OCI-LY3 (cell line): ENCODE measurements around the gene ADAMTSL5.

ENCODE experiments used
- H2AFZ ChIP-seq: fragments of 200-600, 300-600 bp; shearing (Covaris generic); 2 replicates; pipeline ENCODE4 v1.6.0; 2014; ENCODE audit warnings: antibody characterized with exemption, low read depth, low read length
- H3K27ac ChIP-seq: fragments of 200-600, 300-600 bp; sonication (generic); 2 replicates; pipeline ENCODE4 v1.5.1; 2014; ENCODE audit warnings: mild to moderate bottlenecking, low read length, moderate library complexity, mixed read lengths
- H3K27me3 ChIP-seq: fragments of 200-600, 300-600 bp; sonication (generic); 2 replicates; pipeline ENCODE4 v1.6.1; 2014; ENCODE audit warnings: low read depth, low read length, mixed read lengths
- H3K36me3 ChIP-seq: fragments of 200-600, 300-600 bp; sonication (generic); replicated peaks from 2 replicates; pipeline ENCODE3; 2014; ENCODE audit warnings: low read depth, low read length, mixed read lengths
- H3K4me1 ChIP-seq: fragments of 300-600, 200-600 bp; sonication (generic); 2 replicates; pipeline ENCODE4 v1.6.1; 2014; ENCODE audit warnings: low read length, mixed read lengths
- H3K4me2 ChIP-seq: fragments of 200-600, 300-600 bp; sonication (generic); 2 replicates; pipeline ENCODE4 v1.6.1; 2014; ENCODE audit warnings: low read length, mixed read lengths
- H3K4me3 ChIP-seq: fragments of 300-600, 200-600 bp; sonication (generic); 2 replicates; pipeline ENCODE4 v1.5.1; 2014; ENCODE audit warnings: antibody characterized with exemption, mild to moderate bottlenecking, low read length, moderate library complexity
- H3K79me2 ChIP-seq: fragments of 300-600, 200-600 bp; shearing (Covaris generic); 2 replicates; pipeline ENCODE4 v1.6.1; 2014; ENCODE audit warnings: mild to moderate bottlenecking, low read length, mixed read lengths
- H3K9ac ChIP-seq: fragments of 300-600, 200-600 bp; shearing (Covaris generic); 2 replicates; pipeline ENCODE4 v1.6.0; 2014; ENCODE audit warnings: mild to moderate bottlenecking, low read length, moderate library complexity
- H3K9me3 ChIP-seq: fragments of 200-600, 300-600 bp; shearing (Covaris generic); 2 replicates; pipeline ENCODE4 v1.6.1; 2014; ENCODE audit warnings: low read length, mixed read lengths; ENCODE audit not compliant: insufficient read depth
- H4K20me1 ChIP-seq: fragments of 200-600, 300-600 bp; sonication (generic); 2 replicates; pipeline ENCODE4 v1.6.1; 2016; ENCODE audit warnings: low read length, mixed read lengths; ENCODE audit not compliant: insufficient read depth
- CTCF ChIP-seq: fragments of 200-600, 300-600 bp; sonication (generic); IDR thresholded peaks from 2 replicates; pipeline ENCODE4 v1.5.1; 2014; ENCODE audit warnings: antibody characterized with exemption, low read length, low read depth
- EZH2phosphoT487 ChIP-seq: fragments of 200-600 bp; shearing (Covaris generic); IDR thresholded peaks from 2 replicates; pipeline ENCODE4 v1.6.1; 2018; ENCODE audit warnings: antibody characterized with exemption, mixed run types, low read depth

The ADAMTSL5 gene

GRCh38 chr19:1512671-1513498 is at the start of gene ADAMTSL5:
TSS of gene ADAMTSL5 (minus strand) at chr19:1513019. CDS start at chr19:1510943, 2,076 bp downstream.
- TF ChIP-seq CTCF (no peak), EZH2phosphoT487 (no peak)
- H3K4me2 ChIP-seq, result peak within 1 kb of the TSS; percentile 47
- no peaks in the 10 kb centered on the region for H3K9me3 ChIP-seq
- H3K4me3 ChIP-seq, result peak within 1 kb of the TSS; percentile 74
- H3K27ac ChIP-seq, result no peak within 1 kb of the TSS
- no peaks in the 10 kb centered on the region for H3K27me3 ChIP-seq
- H3K9ac ChIP-seq, result peak within 1 kb of the TSS; percentile 23; the same call in 1 of the 2 replicates
- H3K79me2 ChIP-seq, result no peaks in the 10 kb centered on the region
- H3K36me3 ChIP-seq, result no peaks in the 10 kb centered on the region
- H4K20me1 ChIP-seq, result no peaks in the 10 kb centered on the region
- no peak within 1 kb of the TSS for H2AFZ ChIP-seq
- H3K4me1 ChIP-seq, result no peaks in the 10 kb centered on the region

- Histone ChIP-seq H3K4me3 (no peak overlapping the region), H3K27ac (no peak overlapping the region), H3K9me3 (no peaks in the 10 kb centered on the region), H2AFZ (no peak overlapping the region), H3K27me3 (no peaks in the 10 kb centered on the region), H3K4me1 (no peaks in the 10 kb centered on the region), H4K20me1 (no peaks in the 10 kb centered on the region), H3K79me2 (no peaks in the 10 kb centered on the region), H3K9ac (no peak overlapping the region), H3K4me2 (no peak overlapping the region), H3K36me3 (no peaks in the 10 kb centered on the region)
- TF ChIP-seq EZH2phosphoT487 (no peak), CTCF (no peak)
Observed at GRCh38 chr19:1561236-1561842, 48.5 kb upstream of the ADAMTSL5 start.

GRCh38 chr19:1560286-1560882 is 47.6 kb upstream of the ADAMTSL5 start:
- Histone ChIP-seq H3K4me2 (no peak overlapping the region), H3K79me2 (no peaks in the 10 kb centered on the region), H4K20me1 (no peaks in the 10 kb centered on the region), H2AFZ (no peak overlapping the region), H3K27ac (no peak overlapping the region), H3K9me3 (no peaks in the 10 kb centered on the region), H3K4me3 (no peak overlapping the region), H3K4me1 (no peaks in the 10 kb centered on the region), H3K9ac (no peak overlapping the region), H3K36me3 (no peaks in the 10 kb centered on the region), H3K27me3 (no peaks in the 10 kb centered on the region)
- TF ChIP-seq EZH2phosphoT487 (no peak), CTCF (no peak)

GRCh38 chr19:1558552-1558951 is 45.7 kb upstream of the ADAMTSL5 start:
- Histone ChIP-seq H3K4me2 (no peak overlapping the region), H3K9me3 (no peaks in the 10 kb centered on the region), H4K20me1 (no peaks in the 10 kb centered on the region), H3K4me3 (no peak overlapping the region), H3K4me1 (no peaks in the 10 kb centered on the region), H3K27me3 (no peaks in the 10 kb centered on the region), H3K79me2 (no peaks in the 10 kb centered on the region), H3K9ac (no peak overlapping the region), H3K36me3 (no peaks in the 10 kb centered on the region), H2AFZ (no peak overlapping the region), H3K27ac (no peak overlapping the region)
- no peak for TF ChIP-seq EZH2phosphoT487
- no peak for TF ChIP-seq CTCF
